GM18502 (cell line): ENCODE data around the gene ANKRD13D.

ENCODE experiments used
- ATAC-seq: cut with Tn5 transposase; IDR thresholded peaks from one replicate; pipeline ENCODE4 v1.9.1; 2021; ENCODE audit warnings: mild to moderate bottlenecking; ENCODE audit not compliant: unreplicated experiment, poor library complexity

ANKRD13D gene

GRCh38 chr11:67349928-67350465 is 60.9 kb downstream of the ANKRD13D start:
- no peak for ATAC-seq

GRCh38 chr11:67351275-67352005 is 62.3 kb downstream of the ANKRD13D start:
- ATAC-seq, result no peak
